CD8-positive, alpha-beta memory T cell (primary cell): ENCODE results near the gene PRDM16. TPM values are rescaled to one million over a fixed set of nuclear protein-coding genes. Genes with fewer than 3 reads are reported as not detected.

ENCODE experiments used
- CTCF ChIA-PET: fragments of 350-600 bp; sonication (Branson Sonifier 250); formaldehyde crosslinking; loops from one replicate; lab custom pipeline; 2021; ENCODE audit warnings: antibody characterized with exemption; lab: Charles Lee
- POLR2A ChIA-PET: fragments of 350-600 bp; sonication (Branson Sonifier 250); formaldehyde crosslinking; loops from one replicate; lab custom pipeline; 2021; ENCODE audit warnings: antibody characterized with exemption; lab: Charles Lee
- DNase-seq, 5 donors: peaks; one replicate each; pipeline versions ENCODE4 v3.0.0 to v3.0.0-alpha.2; 2020 to 2022; ENCODE audit warnings: mixed read lengths in 1 of 5
- H3K27ac ChIP-seq: one replicate; pipeline ENCODE4 v1.7.0; 2013; ENCODE audit warnings: low read depth, mild to moderate bottlenecking, low read length, moderate library complexity
- H3K27me3 ChIP-seq: 2 replicates; pipeline ENCODE4 v1.7.0; 2013; ENCODE audit warnings: low read length, mild to moderate bottlenecking; ENCODE audit not compliant: insufficient read depth, poor library complexity, severe bottlenecking
- H3K36me3 ChIP-seq: 2 replicates; pipeline ENCODE4 v1.7.0; 2013; ENCODE audit warnings: mild to moderate bottlenecking, low read length, moderate library complexity; ENCODE audit not compliant: insufficient read depth
- H3K4me1 ChIP-seq: 2 replicates; pipeline ENCODE4 v1.7.0; 2013; ENCODE audit warnings: mild to moderate bottlenecking, low read length, moderate library complexity; ENCODE audit not compliant: insufficient read depth
- H3K4me3 ChIP-seq: 2 replicates; pipeline ENCODE4 v1.7.0; 2013; ENCODE audit warnings: mild to moderate bottlenecking, low read length
- H3K9me3 ChIP-seq: 2 replicates; pipeline ENCODE4 v1.7.0; 2013; ENCODE audit warnings: mild to moderate bottlenecking, low read length
- H3K27ac Mint-ChIP-seq, 8 donors: one replicate each; pipeline ENCODE4 v1.8.0; 2020 to 2021; ENCODE audit warnings: mixed read lengths in 8 of 8, mild to moderate bottlenecking in 6 of 8, inconsistent platforms in 3 of 8, moderate library complexity in 3 of 8
- H3K27me3 Mint-ChIP-seq, 2 donors: one replicate each; pipeline ENCODE4 v1.8.0; 2020 to 2021; ENCODE audit warnings: mixed read lengths in 2 of 2, mild to moderate bottlenecking in 1 of 2, moderate library complexity in 1 of 2
- H3K36me3 Mint-ChIP-seq, 3 donors: one replicate each; pipeline ENCODE4 v1.8.0; 2020 to 2021; ENCODE audit warnings: mixed read lengths in 3 of 3, inconsistent platforms in 1 of 3, mild to moderate bottlenecking in 1 of 3
- H3K4me1 Mint-ChIP-seq, 3 donors: one replicate each; pipeline ENCODE4 v1.8.0; 2020 to 2021; ENCODE audit warnings: mixed read lengths in 3 of 3, inconsistent platforms in 1 of 3, mild to moderate bottlenecking in 1 of 3
- H3K4me3 Mint-ChIP-seq, 7 donors: one replicate each; pipeline ENCODE4 v1.8.0; 2020 to 2021; ENCODE audit warnings: mixed read lengths in 7 of 7, mild to moderate bottlenecking in 6 of 7, moderate library complexity in 4 of 7, inconsistent platforms in 2 of 7
- H3K9me3 Mint-ChIP-seq, 5 donors: one replicate each; pipeline ENCODE4 v1.8.0; 2020 to 2022; ENCODE audit warnings: mixed read lengths in 5 of 5, mild to moderate bottlenecking in 3 of 5, moderate library complexity in 2 of 5, inconsistent platforms in 1 of 5
- polyA plus RNA-seq: library from polyadenylated mRNA; unstranded; fragments of 300-500 nt; fragmentation: Illumina TruSeq; gene quantifications from one replicate; pipeline ENCODE4 v1.2.3, GENCODE V29; 2021
- total RNA-seq, 2 experiments: library from RNA; stranded (reverse); gene quantifications; one replicate each; pipeline ENCODE4 v1.2.3, GENCODE V29; 2021

PRDM16 gene
- total and polyA plus RNA-seq, 3 experiments from 2014 or later = not detected

DNA sequence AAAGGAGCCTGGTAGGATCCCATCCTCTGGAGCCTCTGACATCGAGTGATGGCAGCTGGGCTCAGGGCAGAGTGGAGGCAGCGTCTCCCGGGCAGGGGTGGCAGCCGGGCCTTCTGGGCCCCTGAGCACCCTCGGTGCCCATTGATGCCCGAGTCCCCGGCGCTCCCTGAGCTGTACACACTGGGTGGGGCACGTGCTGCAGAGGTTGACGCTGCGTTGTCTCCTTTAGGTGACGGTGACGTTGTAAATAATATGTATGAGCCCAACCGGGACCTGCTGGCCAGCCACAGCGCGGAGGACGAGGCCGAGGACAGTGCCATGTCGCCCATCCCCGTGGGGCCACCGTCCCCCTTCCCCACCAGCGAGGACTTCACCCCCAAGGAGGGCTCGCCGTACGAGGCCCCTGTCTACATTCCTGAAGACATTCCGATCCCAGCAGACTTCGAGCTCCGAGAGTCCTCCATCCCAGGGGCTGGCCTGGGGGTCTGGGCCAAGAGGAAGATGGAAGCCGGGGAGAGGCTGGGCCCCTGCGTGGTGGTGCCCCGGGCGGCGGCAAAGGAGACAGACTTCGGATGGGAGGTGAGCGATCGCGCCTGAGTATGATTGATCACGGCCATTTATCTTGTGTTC lies 117.0 kb downstream of the PRDM16 start:
- no peaks in the 10 kb centered on the region for H3K9me3 ChIP-seq
- Mint-ChIP-seq H3K27ac (no peak overlapping the region), H3K4me1 (no peaks in the 10 kb centered on the region), H3K4me3 (no peak overlapping the region), H3K36me3 (no peaks in the 10 kb centered on the region), H3K27me3 (peaks cover 11 to 32% of the 10 kb centered on the region in 2 donors), H3K9me3 (no peaks in the 10 kb centered on the region)
- ChIA-PET CTCF (no interaction called here), POLR2A (no interaction called here)
- no peak for DNase-seq
- no peaks in the 10 kb centered on the region for H3K36me3 ChIP-seq
- no peak overlapping the region for H3K4me3 ChIP-seq
- H3K27ac ChIP-seq = no peak overlapping the region
- H3K27me3 ChIP-seq = peaks cover 7% of the 10 kb centered on the region
- no peaks in the 10 kb centered on the region for H3K4me1 ChIP-seq

DNA sequence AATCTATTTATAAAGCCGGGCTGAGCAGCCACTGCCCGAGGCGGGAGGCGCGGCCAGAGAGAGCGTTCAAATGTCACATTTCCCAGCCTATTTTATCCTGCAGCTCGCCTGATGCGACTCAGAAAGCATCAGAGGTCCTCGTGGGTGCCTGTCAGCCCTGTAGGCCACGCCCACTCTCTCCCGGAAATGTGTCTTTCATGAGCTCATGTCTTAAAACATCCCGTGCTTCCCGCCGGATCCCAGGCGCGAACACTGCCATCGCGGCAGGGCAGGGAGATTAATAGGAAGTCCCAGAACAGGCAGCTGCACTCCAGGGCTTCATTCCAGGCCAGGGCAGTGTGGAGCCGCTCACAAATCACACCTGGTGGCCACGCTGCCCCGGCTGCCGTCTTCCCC lies 117.5 kb downstream of the PRDM16 start:
- DNase-seq = no peak
- Mint-ChIP-seq H3K9me3 (no peaks in the 10 kb centered on the region), H3K4me1 (no peaks in the 10 kb centered on the region), H3K27me3 (peaks cover 11 to 32% of the 10 kb centered on the region in 2 donors), H3K27ac (no peak overlapping the region), H3K36me3 (no peaks in the 10 kb centered on the region), H3K4me3 (no peak overlapping the region)
- no peak overlapping the region for H3K4me3 ChIP-seq
- H3K27ac ChIP-seq = no peak overlapping the region
- no peaks in the 10 kb centered on the region for H3K36me3 ChIP-seq
- H3K27me3 ChIP-seq = peaks cover 7% of the 10 kb centered on the region
- H3K9me3 ChIP-seq = no peaks in the 10 kb centered on the region
- no peaks in the 10 kb centered on the region for H3K4me1 ChIP-seq
- POLR2A ChIA-PET = no interaction called here
- CTCF ChIA-PET = no interaction called here

DNA sequence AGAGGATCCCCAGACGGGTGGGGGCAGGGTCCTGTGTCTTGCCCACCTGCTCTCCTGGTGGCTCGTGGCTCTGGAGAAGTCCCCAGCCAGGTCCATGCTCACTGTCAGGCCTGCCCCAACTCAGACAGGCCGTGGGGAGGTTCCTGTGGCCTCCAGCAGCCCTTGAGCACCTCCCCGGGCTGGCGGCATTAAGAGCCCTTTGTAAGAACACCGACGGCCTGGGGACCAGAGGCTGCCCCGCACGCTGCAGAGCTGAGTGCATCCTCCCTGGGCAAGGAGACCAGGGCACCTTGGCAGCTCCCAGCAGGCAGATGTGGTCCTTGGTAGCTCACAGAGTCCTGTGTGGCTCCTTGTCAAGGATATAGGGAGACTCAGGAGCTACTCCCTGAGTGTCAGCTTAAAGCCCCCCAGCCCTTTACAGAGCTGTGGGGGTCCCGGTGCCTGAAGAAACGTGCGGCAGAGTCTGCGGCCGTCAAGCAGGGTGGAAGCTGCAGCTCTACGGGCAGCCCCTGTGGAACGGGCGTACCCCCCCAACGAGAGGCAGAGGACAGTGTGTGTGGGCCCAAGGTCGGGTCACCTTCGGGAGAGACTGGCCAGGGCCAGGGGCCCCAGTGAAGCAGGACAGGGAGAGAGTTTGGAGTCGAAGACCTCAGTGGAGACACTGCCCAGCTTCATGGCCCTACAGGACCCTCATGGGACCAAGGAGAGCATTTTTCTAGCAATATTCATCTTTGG lies 118.6 kb downstream of the PRDM16 start:
- H3K4me3 Mint-ChIP-seq = no peak overlapping the region
- Histone ChIP-seq H3K4me3 (no peak overlapping the region), H3K27ac (no peak overlapping the region), H3K4me1 (no peaks in the 10 kb centered on the region), H3K36me3 (no peaks in the 10 kb centered on the region), H3K9me3 (no peaks in the 10 kb centered on the region), H3K27me3 (peaks cover 7% of the 10 kb centered on the region)
- no peaks in the 10 kb centered on the region for H3K36me3 Mint-ChIP-seq
- H3K4me1 Mint-ChIP-seq = no peaks in the 10 kb centered on the region
- ChIA-PET CTCF (no interaction called here), POLR2A (no interaction called here)
- no peak for DNase-seq
- peaks cover 13 to 32% of the 10 kb centered on the region in 2 donors for H3K27me3 Mint-ChIP-seq
- H3K9me3 Mint-ChIP-seq = no peaks in the 10 kb centered on the region
- no peak overlapping the region for H3K27ac Mint-ChIP-seq

DNA sequence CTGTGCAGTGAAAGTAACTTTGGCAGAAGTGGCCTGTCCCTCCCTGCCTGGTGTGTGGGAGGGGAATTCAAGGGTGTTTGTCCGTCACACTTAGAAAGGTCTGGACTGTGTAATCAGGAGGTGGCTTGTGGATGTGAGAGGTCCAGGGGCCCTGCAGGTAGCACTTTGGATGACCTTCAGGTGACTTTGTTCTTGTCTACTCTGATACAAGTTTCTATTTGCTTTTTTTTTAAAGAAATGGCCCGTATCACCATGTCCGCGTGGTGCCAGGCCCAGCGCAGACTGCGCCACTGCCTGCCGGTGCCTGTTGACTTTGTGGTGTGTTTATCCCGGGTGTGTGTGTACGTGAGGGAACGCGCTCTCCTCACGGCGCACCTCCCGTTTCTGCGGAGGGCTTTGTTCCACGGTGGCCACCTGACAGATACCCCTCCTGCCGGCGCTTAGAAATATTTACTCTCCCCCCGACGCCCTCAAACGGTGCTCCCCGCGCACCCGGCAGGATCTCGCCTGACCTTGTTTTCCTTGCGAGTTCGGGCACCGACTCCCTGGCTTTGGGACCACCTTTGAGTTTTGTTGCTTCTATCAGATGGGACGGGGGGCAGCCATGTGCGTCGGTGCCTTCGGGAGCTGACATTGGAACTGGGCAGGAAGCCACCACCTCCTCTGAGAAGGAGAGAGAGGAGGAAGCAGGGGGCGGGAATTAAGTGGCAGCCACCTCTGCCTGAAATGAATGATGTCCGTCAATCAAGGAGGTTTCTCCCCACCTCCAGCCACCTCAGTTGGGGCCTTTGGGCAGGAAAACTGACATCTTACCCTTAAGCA lies 119.4 kb downstream of the PRDM16 start:
- ChIA-PET CTCF (no interaction called here), POLR2A (no interaction called here)
- H3K4me3 Mint-ChIP-seq = no peak overlapping the region
- H3K4me3 ChIP-seq = no peak overlapping the region
- no peaks in the 10 kb centered on the region for H3K9me3 Mint-ChIP-seq
- peaks cover 13 to 32% of the 10 kb centered on the region in 2 donors for H3K27me3 Mint-ChIP-seq
- no peaks in the 10 kb centered on the region for H3K4me1 ChIP-seq
- H3K4me1 Mint-ChIP-seq = no peaks in the 10 kb centered on the region
- H3K27ac Mint-ChIP-seq = no peak overlapping the region
- H3K27ac ChIP-seq = no peak overlapping the region
- H3K36me3 Mint-ChIP-seq = no peaks in the 10 kb centered on the region
- H3K36me3 ChIP-seq = no peaks in the 10 kb centered on the region
- H3K9me3 ChIP-seq = no peaks in the 10 kb centered on the region
- DNase-seq = no peak
- peaks cover 7% of the 10 kb centered on the region for H3K27me3 ChIP-seq

DNA sequence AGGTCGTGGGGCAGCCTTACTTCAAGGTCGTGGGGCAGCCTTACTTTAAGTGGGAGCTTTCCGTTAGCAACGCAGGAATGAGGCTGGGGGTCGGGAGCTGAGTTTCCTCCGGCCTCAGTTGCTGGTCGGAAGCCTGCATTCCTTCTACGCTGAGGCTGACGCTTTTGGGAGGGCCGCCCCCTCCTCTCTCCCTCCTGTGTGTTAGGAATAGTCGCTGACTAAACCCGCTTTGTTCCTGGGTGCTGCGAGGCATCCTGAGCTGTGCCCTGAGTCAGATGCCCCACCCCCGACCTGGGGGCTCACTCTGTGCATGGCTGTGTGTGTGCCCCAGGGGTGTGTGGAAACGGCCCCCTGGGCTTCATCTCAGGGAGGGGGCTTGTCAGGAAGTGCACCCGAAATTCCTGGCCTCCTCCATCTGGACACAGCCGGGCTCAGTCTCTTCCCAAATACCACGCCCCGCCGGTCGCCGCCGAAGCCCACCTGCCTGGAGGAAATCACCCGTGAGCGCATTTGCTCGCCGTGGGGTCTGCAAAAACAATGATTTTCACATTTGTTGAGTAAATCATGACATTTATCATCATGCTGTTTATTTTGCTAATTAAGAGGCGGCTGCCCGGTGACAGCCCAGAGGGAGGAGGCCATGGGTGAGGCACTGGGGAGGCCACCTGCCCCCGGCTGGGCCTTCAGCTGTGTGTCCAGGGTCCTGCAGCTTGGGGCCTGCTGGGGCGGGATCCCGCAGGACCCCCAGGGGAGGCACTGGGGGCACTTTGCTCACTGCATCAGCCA lies 121.4 kb downstream of the PRDM16 start:
- Mint-ChIP-seq H3K4me1 (no peaks in the 10 kb centered on the region), H3K27me3 (peaks cover 10 to 25% of the 10 kb centered on the region in 2 donors), H3K9me3 (no peaks in the 10 kb centered on the region), H3K27ac (no peak overlapping the region), H3K36me3 (no peaks in the 10 kb centered on the region), H3K4me3 (no peak overlapping the region)
- H3K36me3 ChIP-seq = no peaks in the 10 kb centered on the region
- H3K4me3 ChIP-seq = no peak overlapping the region
- POLR2A ChIA-PET = no interaction called here
- DNase-seq = no peak
- no peak overlapping the region for H3K27ac ChIP-seq
- no peaks in the 10 kb centered on the region for H3K27me3 ChIP-seq
- CTCF ChIA-PET = no interaction called here
- no peaks in the 10 kb centered on the region for H3K9me3 ChIP-seq
- H3K4me1 ChIP-seq = no peaks in the 10 kb centered on the region

DNA sequence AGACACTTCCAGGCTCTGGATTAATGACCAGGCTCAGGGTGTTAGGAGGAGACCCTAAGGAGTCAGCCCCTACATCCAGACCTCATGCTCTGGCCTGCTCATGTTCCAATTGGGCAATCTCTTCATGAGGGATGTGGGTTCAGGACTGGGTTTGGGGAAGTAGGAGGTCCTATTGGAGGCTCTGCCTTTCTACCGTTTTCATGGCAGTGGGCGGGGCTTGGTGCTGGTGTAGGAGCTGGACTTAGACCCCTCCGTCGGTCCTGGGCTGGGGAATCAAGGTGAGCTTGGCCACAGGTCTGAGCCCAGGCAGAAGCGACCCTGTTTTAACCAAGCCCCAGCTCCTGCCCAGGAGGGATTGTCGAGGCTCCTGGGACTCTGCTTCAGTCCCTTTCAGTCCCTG lies 123.4 kb downstream of the PRDM16 start:
- ChIA-PET CTCF (no interaction called here), POLR2A (no interaction called here)
- no peaks in the 10 kb centered on the region for H3K4me1 Mint-ChIP-seq
- H3K27ac ChIP-seq = no peak overlapping the region
- H3K27me3 ChIP-seq = no peaks in the 10 kb centered on the region
- no peaks in the 10 kb centered on the region for H3K36me3 Mint-ChIP-seq
- no peaks in the 10 kb centered on the region for H3K9me3 Mint-ChIP-seq
- no peaks in the 10 kb centered on the region for H3K9me3 ChIP-seq
- H3K27ac Mint-ChIP-seq = no peak overlapping the region
- no peak overlapping the region for H3K4me3 Mint-ChIP-seq
- H3K4me1 ChIP-seq = no peaks in the 10 kb centered on the region
- peaks cover 10 to 21% of the 10 kb centered on the region in 2 donors for H3K27me3 Mint-ChIP-seq
- DNase-seq = no peak
- no peak overlapping the region for H3K4me3 ChIP-seq
- no peaks in the 10 kb centered on the region for H3K36me3 ChIP-seq

DNA sequence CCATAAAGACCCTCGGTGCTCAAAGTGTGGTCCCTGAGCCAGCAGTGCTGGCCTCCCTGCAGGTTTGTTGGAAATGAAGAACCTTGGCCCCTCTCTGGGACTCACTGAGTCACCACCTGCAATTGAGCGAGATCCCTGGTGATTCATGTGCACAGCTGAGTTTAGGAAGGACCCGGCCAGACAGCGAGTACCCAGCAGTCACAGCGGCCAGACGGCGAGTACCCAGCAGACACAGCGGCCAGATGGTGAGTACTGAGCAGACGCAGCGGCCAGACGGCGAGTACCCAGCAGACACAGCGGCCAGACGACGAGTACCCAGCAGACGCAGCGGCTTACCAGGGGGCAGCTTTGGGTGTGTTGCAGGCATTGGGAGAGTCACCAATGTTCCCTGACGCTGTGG lies 123.8 kb downstream of the PRDM16 start:
- no peak overlapping the region for H3K27ac ChIP-seq
- H3K4me1 ChIP-seq = no peaks in the 10 kb centered on the region
- H3K27me3 ChIP-seq = no peaks in the 10 kb centered on the region
- H3K36me3 ChIP-seq = no peaks in the 10 kb centered on the region
- H3K36me3 Mint-ChIP-seq = no peaks in the 10 kb centered on the region
- POLR2A ChIA-PET = no interaction called here
- H3K9me3 Mint-ChIP-seq = no peaks in the 10 kb centered on the region
- H3K4me3 Mint-ChIP-seq = no peak overlapping the region
- no peak overlapping the region for H3K4me3 ChIP-seq
- no peak overlapping the region for H3K27ac Mint-ChIP-seq
- H3K9me3 ChIP-seq = no peaks in the 10 kb centered on the region
- CTCF ChIA-PET = no interaction called here
- peaks cover 10 to 17% of the 10 kb centered on the region in 2 donors for H3K27me3 Mint-ChIP-seq
- H3K4me1 Mint-ChIP-seq = no peaks in the 10 kb centered on the region
- DNase-seq = no peak
